Measurements from ENCODE around the gene GP1BB.

DNA sequence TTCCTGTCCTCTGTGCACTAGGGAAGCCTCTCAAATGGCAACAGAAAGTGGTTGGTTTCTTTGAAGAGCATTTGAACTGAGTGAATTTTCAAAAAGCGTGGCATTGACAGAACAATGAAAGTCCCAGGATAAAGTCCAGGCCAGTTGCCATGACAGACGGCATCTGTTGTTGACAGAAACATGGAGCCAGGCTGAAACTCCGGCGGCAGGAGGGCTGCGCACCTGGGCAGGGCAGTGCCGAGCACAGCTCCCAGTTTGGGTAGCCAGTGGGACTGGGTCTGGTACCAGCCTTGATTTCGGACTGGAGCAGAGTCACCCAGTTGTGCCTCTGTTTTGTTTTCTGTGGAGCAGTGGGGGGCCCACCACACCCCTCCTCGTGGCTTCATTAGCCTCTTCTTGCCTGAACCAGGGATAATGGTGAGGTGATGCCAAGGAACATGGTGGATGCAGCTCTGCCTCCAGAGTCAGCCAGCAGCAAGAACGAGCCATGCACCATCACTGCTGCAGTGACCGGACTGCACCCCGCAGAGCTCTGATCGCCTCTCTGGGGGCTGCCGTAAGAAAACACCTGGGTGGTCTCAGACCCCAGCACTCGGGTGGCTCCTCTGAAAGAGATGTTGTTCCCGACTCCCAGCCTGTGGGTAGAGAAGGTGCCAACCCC, 18.9 kb upstream of the GP1BB start:
- no peak for TF ChIP-seq POLR2A (IDR thresholded peaks at IDR 0.05)
- TF ChIP-seq, protein P1, sequence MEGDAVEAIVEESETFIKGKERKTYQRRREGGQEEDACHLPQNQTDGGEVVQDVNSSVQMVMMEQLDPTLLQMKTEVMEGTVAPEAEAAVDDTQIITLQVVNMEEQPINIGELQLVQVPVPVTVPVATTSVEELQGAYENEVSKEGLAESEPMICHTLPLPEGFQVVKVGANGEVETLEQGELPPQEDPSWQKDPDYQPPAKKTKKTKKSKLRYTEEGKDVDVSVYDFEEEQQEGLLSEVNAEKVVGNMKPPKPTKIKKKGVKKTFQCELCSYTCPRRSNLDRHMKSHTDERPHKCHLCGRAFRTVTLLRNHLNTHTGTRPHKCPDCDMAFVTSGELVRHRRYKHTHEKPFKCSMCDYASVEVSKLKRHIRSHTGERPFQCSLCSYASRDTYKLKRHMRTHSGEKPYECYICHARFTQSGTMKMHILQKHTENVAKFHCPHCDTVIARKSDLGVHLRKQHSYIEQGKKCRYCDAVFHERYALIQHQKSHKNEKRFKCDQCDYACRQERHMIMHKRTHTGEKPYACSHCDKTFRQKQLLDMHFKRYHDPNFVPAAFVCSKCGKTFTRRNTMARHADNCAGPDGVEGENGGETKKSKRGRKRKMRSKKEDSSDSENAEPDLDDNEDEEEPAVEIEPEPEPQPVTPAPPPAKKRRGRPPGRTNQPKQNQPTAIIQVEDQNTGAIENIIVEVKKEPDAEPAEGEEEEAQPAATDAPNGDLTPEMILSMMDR (IDR thresholded peaks at IDR 0.05): no peak
